GM11168 (cell line): ENCODE results near the gene ZNF740.
"Not testable (repeated sequence)": the region's sequence is repeated elsewhere in the genome, so short reads cannot be mapped to it uniquely, and the experiment has no call there.

Experiments
- in situ Hi-C: fragments of 300-500 bp; cut with MboI; formaldehyde crosslinking; loops from one replicate; pipeline ENCODE4 v1.12.0; 2022; ENCODE audit warnings: low sequenced_read_pairs; ENCODE audit not compliant: unreplicated experiment

ZNF740 gene, protein sequence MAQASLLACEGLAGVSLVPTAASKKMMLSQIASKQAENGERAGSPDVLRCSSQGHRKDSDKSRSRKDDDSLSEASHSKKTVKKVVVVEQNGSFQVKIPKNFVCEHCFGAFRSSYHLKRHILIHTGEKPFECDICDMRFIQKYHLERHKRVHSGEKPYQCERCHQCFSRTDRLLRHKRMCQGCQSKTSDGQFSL

DNA sequence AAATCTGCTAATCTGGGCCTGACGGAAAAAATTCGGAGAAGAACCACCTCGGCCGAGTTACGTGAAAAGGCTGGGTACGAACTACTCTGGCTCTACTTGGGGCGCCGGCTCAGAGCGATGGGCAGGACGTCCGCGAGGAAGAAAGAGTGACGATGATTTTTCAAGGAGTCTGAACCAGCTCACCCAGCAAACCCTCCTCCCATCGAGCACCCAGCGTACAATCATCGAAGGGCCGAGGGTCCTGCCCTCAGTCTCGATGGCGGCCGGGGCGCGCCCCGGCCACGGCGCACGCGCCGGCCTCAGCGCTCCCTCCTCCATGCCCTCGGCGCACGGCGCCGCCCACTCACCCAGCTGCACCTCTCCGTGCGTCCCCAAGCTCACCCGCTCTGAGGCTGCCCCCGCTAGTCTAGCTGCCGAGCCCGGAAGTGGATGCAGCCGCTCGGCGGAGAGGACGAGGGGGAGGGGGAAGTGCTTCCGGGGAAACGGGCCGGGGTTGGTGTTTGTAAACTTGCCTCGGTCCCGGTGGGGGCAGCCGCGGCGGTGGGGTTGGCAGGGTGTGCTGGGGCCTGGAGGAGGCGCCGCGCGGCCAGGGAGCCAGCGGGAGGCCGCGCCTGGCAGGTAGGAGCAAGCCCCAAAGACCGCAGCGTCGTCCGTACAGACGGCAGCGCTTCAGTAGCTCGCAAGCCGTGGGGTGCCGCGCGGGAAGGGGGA lies at the start of gene ZNF740, which contains the start of gene CSAD:
Gene ZNF740 (plus strand): TSS at position 503 of the 711 bp plus-strand sequence. CDS start 1,262 bp downstream, outside the sequence.
Gene CSAD (minus strand): TSS at position 706 of the 711 bp plus-strand sequence. CDS start 7,455 bp downstream, outside the sequence.
- in situ Hi-C loops = no loop called here

DNA sequence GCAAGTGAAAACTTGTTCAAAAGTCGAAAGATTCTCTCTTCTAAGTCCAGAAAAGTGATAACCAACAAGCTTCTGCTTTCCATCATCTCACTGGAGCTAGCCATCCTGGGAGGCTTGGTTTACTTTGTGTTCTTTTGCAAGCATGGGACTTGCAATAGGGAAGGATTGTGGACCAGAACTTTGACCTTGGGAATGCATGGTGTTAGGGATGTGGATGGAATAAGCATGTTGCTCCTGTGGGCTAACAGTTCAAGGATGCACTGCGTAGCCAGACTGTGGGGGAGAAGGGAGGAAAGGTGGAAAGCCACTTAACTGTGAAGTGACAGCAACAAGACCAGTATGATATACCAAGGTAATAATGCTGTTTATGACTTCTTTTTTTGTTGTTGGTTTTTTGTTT lies 48.7 kb upstream of the ZNF740 start:
- in situ Hi-C loops = no loop called here

DNA sequence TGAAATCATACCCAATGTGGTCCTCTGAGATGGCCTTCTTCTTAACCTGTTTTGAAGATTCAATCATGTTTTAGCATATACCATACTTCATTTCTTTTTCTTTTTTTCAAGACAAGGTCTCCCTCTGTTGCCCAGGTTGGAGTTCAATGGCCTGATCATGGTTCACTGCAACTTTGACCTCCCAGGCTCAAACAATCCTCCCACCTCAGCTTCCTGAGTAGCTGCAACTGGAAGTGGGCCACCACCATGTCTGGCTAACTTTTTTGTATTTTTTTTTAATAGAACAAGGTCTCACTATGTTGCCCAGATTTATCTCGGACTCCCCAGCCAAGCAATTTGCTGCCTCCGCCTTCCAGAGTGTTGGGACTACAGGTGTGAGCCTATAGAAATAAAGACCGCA lies 46.8 kb upstream of the ZNF740 start:
- in situ Hi-C loops = no loop called here

DNA sequence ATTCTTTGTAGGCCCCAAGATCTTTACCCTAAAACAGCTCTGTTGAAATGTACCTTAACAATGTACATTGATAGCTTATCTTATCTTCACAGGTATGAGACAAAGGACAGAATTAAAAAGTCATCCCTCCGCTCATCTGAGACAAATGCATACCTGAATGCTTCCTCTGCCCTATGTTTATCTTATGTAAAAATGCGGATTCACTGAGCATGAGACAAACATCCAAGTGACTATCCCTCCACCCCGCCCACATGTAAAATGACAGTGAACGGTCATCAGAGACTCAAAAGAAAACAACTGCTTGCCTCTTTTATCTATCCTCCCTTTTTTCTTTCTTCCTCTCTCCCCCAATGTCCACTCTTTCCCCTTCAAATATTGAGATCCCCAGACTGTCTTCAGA lies 37.2 kb upstream of the ZNF740 start:
- in situ Hi-C loops = no loop called here

DNA sequence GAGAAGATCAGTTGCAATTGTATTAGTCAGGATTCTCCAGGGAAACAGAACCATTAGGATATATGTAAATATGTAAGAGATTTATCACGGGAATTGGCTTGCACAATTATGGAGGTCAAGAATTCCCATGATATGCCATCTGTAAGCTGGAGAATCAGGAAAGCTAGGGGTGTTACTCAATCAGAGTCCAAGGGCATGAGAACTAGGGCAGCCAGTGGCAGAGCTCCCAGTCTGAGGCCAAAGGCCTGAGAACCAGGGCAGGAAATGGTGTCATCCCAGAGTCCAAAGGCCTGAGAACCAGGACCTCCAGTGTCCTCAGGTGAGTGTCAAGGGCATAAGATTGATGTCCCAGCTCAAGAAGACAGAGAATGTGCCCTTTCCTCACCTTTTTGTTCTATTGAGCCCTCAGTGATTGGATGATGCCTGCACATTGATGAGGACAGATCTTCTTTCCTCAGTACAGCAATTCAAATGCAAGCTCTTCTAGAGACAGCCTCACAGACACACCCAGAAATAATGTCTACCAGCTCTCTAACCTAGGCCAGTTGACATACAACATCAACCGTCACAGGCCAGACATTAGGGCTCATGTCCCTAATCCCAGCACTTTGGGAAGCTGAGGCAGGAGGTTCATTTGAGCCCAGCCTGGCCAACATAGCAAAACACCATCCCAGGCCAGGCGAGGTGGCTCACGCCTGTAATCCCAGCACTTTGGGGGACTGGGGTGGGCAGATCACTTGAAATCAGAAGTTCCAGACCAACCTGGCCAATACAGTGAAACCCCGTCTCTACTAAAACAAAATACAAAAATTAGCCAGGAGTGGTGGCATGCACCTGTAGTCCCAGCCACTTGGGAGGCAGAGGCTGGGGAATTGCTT lies 34.9 kb upstream of the ZNF740 start:
- in situ Hi-C loops = no loop called here

DNA sequence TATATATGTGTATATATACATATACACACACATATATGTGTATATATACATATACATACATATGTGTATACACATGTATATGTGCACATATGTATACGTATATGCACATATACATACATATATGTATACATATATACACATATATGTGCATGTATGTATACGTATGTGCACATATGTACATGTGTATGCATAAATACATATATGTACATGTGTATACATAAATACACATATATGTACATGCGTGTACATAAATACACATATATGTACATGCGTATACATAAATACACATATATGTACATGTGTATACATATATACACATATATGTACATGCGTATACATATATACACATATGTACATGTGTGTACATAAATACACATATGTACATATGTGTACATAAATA lies 33.3 kb upstream of the ZNF740 start:
- in situ Hi-C loops = no loop called here

DNA sequence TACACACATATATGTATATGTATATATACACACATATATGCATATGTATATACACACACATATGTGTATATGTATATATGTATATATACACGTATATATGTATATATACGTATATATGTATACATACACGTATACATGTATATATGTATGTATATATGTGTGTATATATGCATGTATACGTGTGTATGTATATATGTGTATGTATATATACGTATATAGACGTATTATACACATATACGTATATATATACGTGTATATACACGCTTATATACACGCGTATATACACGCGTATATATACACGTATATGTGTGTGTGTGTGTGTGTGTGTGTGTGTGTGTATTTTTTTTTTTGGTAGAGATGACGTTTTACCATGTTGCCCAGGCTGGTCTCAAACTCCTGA lies 32.9 kb upstream of the ZNF740 start:
- in situ Hi-C loops = no loop called here

DNA sequence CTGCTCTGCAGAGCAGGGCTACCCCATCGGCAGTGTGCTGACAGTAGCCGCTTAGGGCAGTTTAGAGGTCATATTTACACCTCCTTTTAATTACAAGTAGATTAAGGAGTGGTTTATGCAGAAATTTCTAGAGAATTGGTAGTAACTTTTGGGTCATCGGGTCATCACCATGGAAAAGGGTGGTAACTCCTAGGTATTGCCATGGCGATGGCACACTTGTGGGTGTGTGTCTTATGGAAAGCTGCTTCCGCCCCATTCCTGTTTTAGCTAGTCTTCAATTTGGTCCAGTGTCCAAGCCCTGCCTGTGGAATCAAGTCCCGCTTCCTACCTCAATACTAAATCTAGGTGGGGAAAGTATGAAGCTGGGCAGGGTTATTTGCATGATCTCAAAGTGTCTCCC lies 29.5 kb upstream of the ZNF740 start:
- in situ Hi-C loops = no loop called here

DNA sequence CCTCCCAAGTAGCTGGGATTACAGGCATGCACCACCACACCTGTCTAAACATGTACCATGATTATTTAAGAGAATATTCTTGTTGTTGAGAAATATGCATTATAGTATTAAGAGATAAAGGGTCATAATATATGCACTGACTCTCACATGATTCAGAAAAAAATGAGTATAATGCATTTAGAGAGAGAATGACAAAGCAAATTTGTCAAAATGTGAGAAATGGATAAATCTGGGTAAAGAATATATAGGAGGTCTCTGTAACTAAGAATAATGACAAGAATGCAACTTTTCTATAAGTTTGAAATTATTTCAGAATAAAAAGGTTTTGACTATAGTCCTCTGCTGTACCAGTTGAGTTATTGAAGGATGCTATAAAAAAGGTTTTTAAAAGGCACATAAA lies 28.1 kb upstream of the ZNF740 start:
- in situ Hi-C loops = no loop called here

DNA sequence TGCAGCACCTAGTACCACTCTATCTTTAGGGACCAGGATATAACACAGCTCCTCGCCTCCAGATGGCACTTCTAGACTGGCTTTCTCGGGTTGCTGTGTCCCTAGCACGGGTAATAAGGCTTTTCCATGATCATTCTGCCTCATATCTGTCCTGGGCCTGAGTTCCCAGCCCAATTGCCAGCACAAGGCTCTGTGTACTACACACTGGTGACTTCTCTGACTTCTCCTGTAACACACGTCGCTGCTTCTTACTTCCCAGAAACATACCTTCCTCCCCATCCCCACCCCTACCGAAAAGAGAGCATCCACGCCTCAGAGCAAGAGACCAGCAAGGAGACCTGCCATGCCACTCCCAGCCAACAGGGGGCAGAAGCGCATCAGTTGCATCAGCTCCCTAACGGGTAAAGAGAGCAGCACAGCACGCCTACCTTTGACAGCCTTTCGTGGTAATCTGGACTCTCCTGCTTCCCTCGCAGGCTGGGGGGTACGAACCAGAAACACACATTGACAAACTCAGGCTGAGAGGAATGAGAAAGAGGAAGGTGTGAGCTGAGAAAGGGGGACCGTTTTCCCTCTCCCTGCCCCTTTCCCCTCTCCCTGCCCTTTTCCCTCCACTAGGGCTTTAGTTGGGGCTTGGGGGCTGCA lies 21.2 kb upstream of the ZNF740 start:
- in situ Hi-C loops = no loop called here

DNA sequence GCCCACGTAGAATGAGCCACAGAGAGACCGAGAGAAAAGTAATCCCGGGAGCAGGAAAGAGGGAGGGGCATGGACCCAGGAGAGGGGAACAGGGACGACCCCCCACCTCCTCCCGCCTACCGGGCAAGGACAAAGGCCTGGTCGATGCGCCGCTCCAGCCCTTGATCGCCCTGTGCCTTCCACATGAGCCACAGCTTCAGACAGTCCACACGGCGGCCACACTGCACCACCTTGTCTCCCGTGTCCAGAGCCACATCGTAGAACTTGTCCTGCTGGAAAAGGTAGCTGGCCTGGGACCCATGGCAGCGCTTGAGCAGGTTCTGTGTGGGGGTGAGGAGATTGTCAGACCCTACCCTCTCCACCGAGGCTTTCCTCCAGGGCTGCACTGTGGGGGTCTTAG lies 20.5 kb upstream of the ZNF740 start:
- in situ Hi-C loops = no loop called here

DNA sequence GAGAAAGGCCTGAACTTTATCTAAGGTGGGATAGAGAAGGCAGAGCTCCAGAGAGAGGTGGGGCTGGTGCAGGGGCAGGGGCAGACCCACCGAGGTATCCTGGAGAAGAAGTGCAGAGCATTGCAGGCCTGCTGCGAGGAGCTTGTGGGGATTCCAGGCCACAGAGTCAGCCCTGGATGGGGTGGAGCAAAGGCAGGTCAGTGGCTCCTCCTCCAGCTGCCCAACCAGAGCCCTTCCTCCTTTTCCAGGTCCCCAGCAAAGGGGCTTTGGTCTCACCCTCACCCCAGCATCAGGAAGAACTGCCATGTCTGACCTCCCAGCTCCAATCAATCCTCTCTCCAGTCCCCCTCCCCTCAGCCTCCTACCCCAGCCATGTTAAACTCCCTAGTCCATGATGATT lies 19.8 kb upstream of the ZNF740 start:
- in situ Hi-C loops = no loop called here

DNA sequence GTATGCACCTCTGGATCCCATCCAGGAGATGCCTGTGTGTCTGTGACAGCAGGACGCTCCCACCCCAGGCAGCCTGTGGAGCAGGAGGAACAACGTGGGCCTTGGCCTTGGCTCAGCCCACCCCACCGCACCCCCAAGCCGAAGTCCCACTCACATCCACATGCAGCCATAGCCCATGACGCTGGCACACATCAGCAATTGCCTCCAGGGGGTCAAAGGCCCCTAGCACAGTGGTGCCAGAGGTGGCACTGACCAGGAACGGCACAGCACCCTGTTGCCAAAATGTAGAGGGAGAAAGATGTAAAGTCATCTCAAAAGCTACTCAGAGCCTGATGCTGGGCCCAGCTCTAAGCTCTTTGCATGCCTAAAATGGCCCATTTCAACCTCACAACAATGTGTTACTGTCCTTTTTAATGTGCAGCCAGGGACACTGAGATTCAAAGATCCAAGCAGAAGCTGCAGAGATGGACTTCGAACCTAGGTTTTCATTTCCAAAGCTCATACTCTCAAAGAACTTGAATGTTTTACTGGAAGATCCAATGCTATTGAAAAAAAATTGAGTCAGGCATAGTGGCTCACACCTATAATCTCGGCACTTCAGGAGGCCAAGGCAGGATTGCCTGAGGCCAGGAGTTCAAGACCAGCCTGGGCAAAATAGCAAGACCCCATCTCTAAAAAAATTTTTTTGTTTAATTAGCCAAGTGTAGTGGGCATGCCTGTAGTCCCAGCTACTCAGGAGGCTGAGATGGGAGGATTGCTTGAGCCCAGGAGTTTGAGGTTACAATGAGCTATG lies 19.2 kb upstream of the ZNF740 start:
- in situ Hi-C loops = no loop called here

DNA sequence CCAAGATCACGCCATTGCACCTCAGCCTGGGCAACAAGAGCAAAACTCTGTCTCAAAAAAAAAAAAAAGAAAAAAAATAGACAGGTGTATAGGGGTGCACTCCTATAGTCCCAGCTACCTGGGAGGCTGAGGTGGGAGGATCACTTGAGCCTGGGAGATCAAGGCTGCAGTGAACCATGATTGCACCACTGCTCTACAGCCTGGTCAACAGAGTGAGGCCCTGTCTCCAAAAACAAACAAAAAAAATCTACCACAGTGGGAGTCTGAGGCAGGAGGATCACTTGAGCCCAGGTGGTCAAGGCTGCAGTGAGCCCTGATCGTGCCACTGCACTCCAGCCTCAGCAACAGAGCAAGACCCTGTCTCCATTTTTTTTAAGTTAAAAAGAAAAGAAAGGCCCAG lies 17.5 kb upstream of the ZNF740 start:
- in situ Hi-C loops = not testable (repeated sequence)

DNA sequence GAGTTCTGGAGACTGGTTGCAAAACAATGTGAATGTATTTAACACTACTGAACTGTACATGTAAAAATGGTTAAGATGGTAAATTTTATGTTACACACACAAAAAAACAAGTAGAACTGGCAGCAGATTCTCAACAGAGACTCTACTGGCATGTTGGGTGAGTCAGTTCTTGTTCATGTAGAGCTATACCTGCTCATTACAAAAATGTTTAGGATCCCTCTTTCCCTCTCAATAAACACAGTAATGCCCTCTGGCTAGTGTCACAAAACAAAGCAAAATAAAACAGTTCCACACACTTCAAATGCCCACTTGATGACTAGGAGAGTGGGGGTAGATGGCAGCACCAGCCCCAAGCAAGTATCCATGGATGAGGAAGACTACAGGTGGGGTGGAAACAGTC lies 13.7 kb upstream of the ZNF740 start:
- in situ Hi-C loops = no loop called here

DNA sequence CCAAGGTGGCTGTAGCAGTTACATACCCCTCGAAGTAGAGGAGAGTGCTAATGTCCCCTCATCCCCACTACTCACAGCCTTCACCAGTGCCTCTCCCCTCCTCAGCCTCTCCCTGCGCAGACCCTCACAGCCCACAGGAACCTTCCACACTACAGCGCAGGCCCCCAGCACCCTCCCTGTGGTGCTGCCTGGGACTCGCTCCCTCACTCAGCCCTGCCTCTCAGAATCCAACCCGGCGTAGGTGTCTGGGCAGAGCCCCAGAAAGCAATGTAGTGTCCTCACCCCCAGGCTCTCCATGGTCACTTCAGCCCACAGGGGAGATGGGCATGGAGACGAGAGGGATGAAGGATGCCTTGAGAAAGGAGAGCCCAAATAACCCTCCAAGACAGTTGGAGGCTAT lies 10.9 kb upstream of the ZNF740 start:
- in situ Hi-C loops = no loop called here

DNA sequence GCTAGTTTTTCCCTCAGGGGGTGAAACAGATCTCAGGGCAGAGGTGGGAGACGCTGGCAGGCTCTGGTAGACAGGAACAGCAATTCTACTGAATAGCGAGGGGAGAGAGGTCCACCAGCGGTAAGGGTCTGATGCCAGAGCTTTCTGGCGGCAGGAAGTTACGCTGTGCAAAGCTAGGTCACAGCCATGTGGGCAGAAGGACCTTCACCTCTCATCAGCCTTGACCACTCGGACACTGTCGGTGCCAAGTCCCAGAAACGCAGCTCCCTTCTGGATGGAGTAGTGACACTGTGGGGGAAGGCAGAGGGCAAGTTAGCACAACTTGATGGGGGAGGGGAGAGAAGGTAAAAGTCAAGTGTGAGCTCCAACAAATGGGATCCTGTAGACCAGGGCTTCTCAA lies 10.3 kb upstream of the ZNF740 start:
- in situ Hi-C loops = no loop called here

DNA sequence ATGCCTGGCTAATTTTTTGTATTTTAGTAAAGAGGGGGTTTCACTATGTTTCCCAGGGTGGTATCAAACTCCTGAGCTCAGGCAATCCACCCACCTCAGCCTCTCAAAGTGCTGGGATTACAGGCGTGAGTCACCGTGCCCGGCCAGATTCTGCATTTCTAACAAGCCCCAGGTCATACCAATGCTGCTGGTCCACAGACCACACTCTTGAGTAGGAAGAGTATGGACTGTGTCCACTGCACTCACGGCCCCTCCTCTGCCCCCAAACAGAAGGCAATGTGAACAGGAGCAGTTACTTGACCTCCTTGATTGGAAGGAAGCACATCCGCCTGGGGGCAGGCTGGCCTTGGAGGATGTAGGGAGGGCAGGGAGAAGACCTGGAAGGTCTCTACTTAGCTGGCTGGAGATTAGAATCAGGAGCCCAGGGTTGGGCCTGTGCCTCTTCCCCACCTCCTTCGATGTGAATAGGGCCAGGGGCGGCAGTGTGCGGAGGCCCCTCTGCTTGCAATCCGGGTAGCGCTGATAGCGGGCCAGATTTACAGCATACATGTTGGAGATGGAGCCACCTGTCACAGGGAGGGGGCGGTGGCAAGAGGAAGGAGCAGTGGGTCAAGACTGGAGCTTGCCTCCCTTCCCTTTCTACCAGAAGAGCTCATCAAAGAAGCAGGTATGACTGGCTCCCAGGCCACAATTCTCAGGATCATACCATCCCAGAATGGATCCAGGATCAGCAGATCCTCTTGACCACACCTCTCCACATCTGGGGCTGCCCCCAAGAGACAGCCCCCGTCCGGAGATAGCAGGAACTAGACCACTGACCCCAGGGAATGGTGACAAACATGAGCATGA lies 9.4 kb upstream of the ZNF740 start:
- in situ Hi-C loops = no loop called here

DNA sequence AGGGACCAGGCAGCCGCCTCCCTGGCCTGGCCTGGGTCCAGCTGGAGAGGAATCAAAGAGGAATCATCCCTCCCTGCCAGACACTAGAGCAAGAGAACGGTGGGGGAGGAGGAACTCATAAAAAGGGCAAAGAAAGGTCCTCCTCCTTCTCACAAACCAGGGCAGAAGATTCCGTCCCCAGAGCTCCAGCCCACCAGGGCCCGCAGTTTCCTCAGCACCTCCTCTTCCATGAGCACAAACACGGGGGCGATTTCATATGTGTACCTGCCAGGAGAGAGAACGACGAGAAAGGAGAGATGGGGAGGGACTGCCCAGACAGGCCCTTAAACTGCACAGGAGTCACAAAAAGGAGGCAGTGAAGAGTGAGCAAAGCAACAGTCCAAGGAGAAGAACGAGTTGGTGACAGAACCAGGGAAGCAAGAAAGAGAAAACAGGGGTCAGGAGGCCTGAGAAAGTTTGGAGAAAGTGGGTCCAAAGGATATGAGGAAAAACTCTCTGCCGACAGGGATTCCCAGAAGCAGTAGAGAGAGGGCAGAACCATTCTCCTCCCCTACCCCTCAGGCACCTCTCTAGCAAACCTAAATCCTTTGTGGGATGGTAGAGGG lies 8.7 kb upstream of the ZNF740 start:
- in situ Hi-C loops = no loop called here
